HepG2 (cell line): ENCODE data around the gene PRSS8. TPM values are rescaled to one million over a fixed set of nuclear protein-coding genes. Genes with fewer than 3 reads are reported as not detected.
A peak's percentile ranks its signal among the peaks of the same experiment; 100 is the strongest.

Source experiments
- AFF4 ChIP-seq: sonication (generic); formaldehyde crosslinking; IDR thresholded peaks from 2 replicates; pipeline ENCODE4 v1.4.0; 2020; ENCODE audit warnings: missing genetic modification reagents
- AGO2 ChIP-seq: fragments of 200-400 bp; formaldehyde crosslinking; optimal IDR thresholded peaks from 2 replicates; pipeline ENCODE3; 2017; ENCODE audit warnings: mild to moderate bottlenecking, low read depth, low read length, moderate library complexity
- AHDC1 ChIP-seq: sonication (generic); formaldehyde crosslinking; IDR thresholded peaks from 2 replicates; pipeline ENCODE4 v1.5.1; 2020; ENCODE audit warnings: mild to moderate bottlenecking, missing genetic modification reagents, borderline replicate concordance
- AKAP8 ChIP-seq: sonication (generic); formaldehyde crosslinking; IDR thresholded peaks from 2 replicates; pipeline ENCODE4 v1.5.1; 2020; ENCODE audit warnings: mild to moderate bottlenecking, missing genetic modification reagents
- BRCA1 ChIP-seq: sonication (generic); formaldehyde crosslinking; IDR thresholded peaks from 2 replicates; pipeline ENCODE4 v1.4.0; 2020; ENCODE audit warnings: missing genetic modification reagents
- CBFB ChIP-seq: sonication (generic); formaldehyde crosslinking; IDR thresholded peaks from 2 replicates; pipeline ENCODE4 v1.4.0; 2020; ENCODE audit warnings: missing genetic modification reagents
- ERF ChIP-seq: IDR thresholded peaks from 2 replicates; pipeline ENCODE4 v1.6.1; 2018; ENCODE audit warnings: missing biosample characterization, missing genetic modification reagents
- GATAD2A ChIP-seq: IDR thresholded peaks from 2 replicates; pipeline ENCODE4 v1.6.1; 2016
- NPAS2 ChIP-seq: sonication (generic); formaldehyde crosslinking; IDR thresholded peaks from 2 replicates; pipeline ENCODE4 v1.8.0; 2022; ENCODE audit warnings: mild to moderate bottlenecking, missing genetic modification reagents, borderline replicate concordance
- RCOR2 ChIP-seq: IDR thresholded peaks from 2 replicates; pipeline ENCODE4 v1.6.1; 2016; ENCODE audit warnings: missing biosample characterization, missing genetic modification reagents
- SMAD3 ChIP-seq: sonication (generic); formaldehyde crosslinking; IDR thresholded peaks from 2 replicates; pipeline ENCODE4 v1.4.0; 2020; ENCODE audit warnings: missing genetic modification reagents
- SMC3 ChIP-seq: IDR thresholded peaks from 2 replicates; pipeline ENCODE4 v1.6.1; 2011; ENCODE audit warnings: low read length, improper control_type of control experiment
- ZBTB38 ChIP-seq: sonication (generic); formaldehyde crosslinking; IDR thresholded peaks from 2 replicates; pipeline ENCODE4 v1.5.1; 2020; ENCODE audit warnings: mild to moderate bottlenecking, missing genetic modification reagents
- ZBTB42 ChIP-seq: sonication (generic); formaldehyde crosslinking; IDR thresholded peaks from 2 replicates; pipeline ENCODE4 v1.5.0; 2020; ENCODE audit warnings: mild to moderate bottlenecking, missing genetic modification reagents
- ZEB1 ChIP-seq: IDR thresholded peaks from 2 replicates; pipeline ENCODE4 v1.6.1; 2012; ENCODE audit warnings: mild to moderate bottlenecking, low read depth, inconsistent platforms; ENCODE audit not compliant: insufficient replicate concordance
- ZNF121 ChIP-seq: sonication (generic); formaldehyde crosslinking; IDR thresholded peaks from 2 replicates; pipeline ENCODE4 v1.5.0; 2020; ENCODE audit warnings: mild to moderate bottlenecking, missing genetic modification reagents
- ZNF431 ChIP-seq: sonication (generic); formaldehyde crosslinking; IDR thresholded peaks from 2 replicates; pipeline ENCODE4 v1.9.0; 2022; ENCODE audit warnings: missing genetic modification reagents, low read depth, mild to moderate bottlenecking, borderline replicate concordance
- ZNF572 ChIP-seq: sonication (generic); formaldehyde crosslinking; IDR thresholded peaks from 2 replicates; pipeline ENCODE4 v1.5.1; 2020; ENCODE audit warnings: mild to moderate bottlenecking, missing genetic modification reagents
- ZSCAN9 ChIP-seq: IDR thresholded peaks from 2 replicates; pipeline ENCODE4 v1.6.1; 2016; ENCODE audit warnings: borderline replicate concordance
- polyA plus RNA-seq, 8 experiments: library from polyadenylated mRNA; depleted of rRNA in 3 of 8; stranded (reverse) in 7 of 8; unstranded in 1 of 8; fragments of >200 nt; fragmentation: Illumina TruSeq in 4 of 8; extraction: Trizol in 4 of 8; gene quantifications; 2 replicates each; pipeline versions ENCODE4 v1.2.1 to v1.2.3, GENCODE V29; 2011 to 2016; ENCODE audit warnings: low read depth in 4 of 8, missing spikeins in 1 of 8, mixed read lengths in 1 of 8; ENCODE audit not compliant: insufficient read depth in 1 of 8
- total RNA-seq, 5 experiments: library from RNA; depleted of rRNA; stranded (reverse); fragments of >200 nt; fragmentation: Illumina TruSeq; extraction: Trizol; gene quantifications; 2 replicates each; pipeline ENCODE4 v1.2.3, GENCODE V29; 2016; ENCODE audit warnings: low read depth in 1 of 5
- TF ChIP-seq, protein P1 (sequence below): sonication (generic); formaldehyde crosslinking; conservative IDR thresholded peaks from 2 replicates; pipeline ENCODE4 v1.8.0; 2022; ENCODE audit warnings: low read depth, missing genetic modification reagents

Gene PRSS8
- total and polyA plus RNA-seq, 2 of the 13 experiments (the other 11 are each of a cell fraction or from before 2014, with no cell fraction given), result 2.6 to 7.2 TPM

GRCh38 chr16:31108794-31109558 is 26.6 kb downstream of the PRSS8 start (continued):
- TF ChIP-seq ZNF121 (CRISPR knock-in tag) (no peak), AFF4 (no peak), NPAS2 (CRISPR knock-in tag) (no peak), SMAD3 (no peak), CBFB (no peak), ZBTB38 (CRISPR knock-in tag) (peak; percentile 97), GATAD2A (CRISPR knock-in tag) (no peak), ERF (no peak), ZBTB42 (CRISPR knock-in tag) (peak; percentile 16; the same call in 1 of the 2 replicates), SMC3 (no peak), ZSCAN9 (CRISPR knock-in tag) (no peak), AHDC1 (CRISPR knock-in tag) (0 out of 2 replicates have a peak, but pooled peaks have one; percentile 4), BRCA1 (no peak), ZNF572 (peak; percentile 32; the same call in 1 of the 2 replicates), AGO2 (peak; percentile 29), RCOR2 (no peak), ZNF431 (CRISPR knock-in tag) (no peak), AKAP8 (CRISPR knock-in tag) (no peak), ZEB1 (no peak)
- TF ChIP-seq, protein P1, sequence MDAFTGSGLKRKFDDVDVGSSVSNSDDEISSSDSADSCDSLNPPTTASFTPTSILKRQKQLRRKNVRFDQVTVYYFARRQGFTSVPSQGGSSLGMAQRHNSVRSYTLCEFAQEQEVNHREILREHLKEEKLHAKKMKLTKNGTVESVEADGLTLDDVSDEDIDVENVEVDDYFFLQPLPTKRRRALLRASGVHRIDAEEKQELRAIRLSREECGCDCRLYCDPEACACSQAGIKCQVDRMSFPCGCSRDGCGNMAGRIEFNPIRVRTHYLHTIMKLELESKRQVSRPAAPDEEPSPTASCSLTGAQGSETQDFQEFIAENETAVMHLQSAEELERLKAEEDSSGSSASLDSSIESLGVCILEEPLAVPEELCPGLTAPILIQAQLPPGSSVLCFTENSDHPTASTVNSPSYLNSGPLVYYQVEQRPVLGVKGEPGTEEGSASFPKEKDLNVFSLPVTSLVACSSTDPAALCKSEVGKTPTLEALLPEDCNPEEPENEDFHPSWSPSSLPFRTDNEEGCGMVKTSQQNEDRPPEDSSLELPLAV (CRISPR knock-in tag), result no peak
